ENCODE measurements around the gene THPO.

Gene THPO

GRCh38 chr3:184368586-184369183, 9.3 kb downstream of the THPO start:
- in situ Hi-C loops (cut with MboI; ENCODE audit: low sequenced_read_pairs): no loop called here

GRCh38 chr3:184368116-184368515, 9.9 kb downstream of the THPO start:
- in situ Hi-C loops (cut with MboI; ENCODE audit: low sequenced_read_pairs): no loop called here

- in situ Hi-C loops (cut with MboI; ENCODE audit: low sequenced_read_pairs): no loop called here
Observed at GRCh38 chr3:184366619-184367289, 11.3 kb downstream of the THPO start.

GRCh38 chr3:184362668-184363546, 15.1 kb downstream of the THPO start:
- in situ Hi-C loops (cut with MboI; ENCODE audit: low sequenced_read_pairs): no loop called here

- in situ Hi-C loops (cut with MboI; ENCODE audit: low sequenced_read_pairs): no loop called here
Observed at GRCh38 chr3:184361932-184362667, 15.9 kb downstream of the THPO start.

- in situ Hi-C loops (cut with MboI; ENCODE audit: low sequenced_read_pairs): no loop called here
Observed at GRCh38 chr3:184361532-184361931, 16.5 kb downstream of the THPO start, which contains the start of the genes CLCN2 and POLR2H. CLCN2 (minus strand) TSS chr3:184361605; CDS start chr3:184361479, 126 bp downstream. POLR2H (plus strand) TSS chr3:184361710; CDS start chr3:184363493, 1,783 bp downstream.

- in situ Hi-C loops (cut with MboI; ENCODE audit: low sequenced_read_pairs): no loop called here
Observed at GRCh38 chr3:184360929-184361531, 17.0 kb downstream of the THPO start.

- in situ Hi-C loops (cut with MboI; ENCODE audit: low sequenced_read_pairs): no loop called here
Observed at GRCh38 chr3:184360070-184360928, 17.7 kb downstream of the THPO start.

- in situ Hi-C loops (cut with MboI; ENCODE audit: low sequenced_read_pairs): no loop called here
Observed at GRCh38 chr3:184359610-184360009, 18.4 kb downstream of the THPO start.

GRCh38 chr3:184358921-184359350, 19.1 kb downstream of the THPO start:
- in situ Hi-C loops (cut with MboI; ENCODE audit: low sequenced_read_pairs): no loop called here

GRCh38 chr3:184358124-184358767, 19.8 kb downstream of the THPO start:
- in situ Hi-C loops (cut with MboI; ENCODE audit: low sequenced_read_pairs): no loop called here

GRCh38 chr3:184357248-184358123, 20.5 kb downstream of the THPO start:
- in situ Hi-C loops (cut with MboI; ENCODE audit: low sequenced_read_pairs): no loop called here

GRCh38 chr3:184355261-184356040, 22.6 kb downstream of the THPO start:
- in situ Hi-C loops (cut with MboI; ENCODE audit: low sequenced_read_pairs): no loop called here

- in situ Hi-C loops (cut with MboI; ENCODE audit: low sequenced_read_pairs): no loop called here
Observed at GRCh38 chr3:184354754-184355153, 23.3 kb downstream of the THPO start.

GRCh38 chr3:184354121-184354728, 23.8 kb downstream of the THPO start:
- in situ Hi-C loops (cut with MboI; ENCODE audit: low sequenced_read_pairs): no loop called here

GRCh38 chr3:184353546-184353941, 24.5 kb downstream of the THPO start:
- in situ Hi-C loops (cut with MboI; ENCODE audit: low sequenced_read_pairs): no loop called here

Data from HL-60/S4 treated with phorbol 12-myristate 13-acetate at 8.2 ng/mL for 4 days and 3 days (cell line).